Testis (tissue), 3 donors: ENCODE measurements around the gene GATB. TPM values are rescaled to one million over a fixed set of nuclear protein-coding genes. Genes with fewer than 3 reads are reported as not detected.

Source experiments
- DNase-seq: peaks from one replicate; pipeline ENCODE4 v3.0.0-alpha.2; 2019
- H3K27ac ChIP-seq, 2 donors: fragments of 200-600 bp; sonication (generic); one replicate each; pipeline ENCODE4 v1.5.1; 2019
- H3K27me3 ChIP-seq: fragments of 200-600 bp; sonication (generic); one replicate; pipeline ENCODE4 v1.5.1; 2019
- H3K36me3 ChIP-seq: fragments of 200-600 bp; sonication (generic); one replicate; pipeline ENCODE4 v1.5.1; 2017; ENCODE audit warnings: low read depth; ENCODE audit errors: missing control alignments
- H3K4me1 ChIP-seq: fragments of 200-600 bp; sonication (generic); one replicate; pipeline ENCODE4 v1.5.1; 2019
- H3K4me3 ChIP-seq, 2 donors: fragments of 200-600 bp; sonication (generic); one replicate each; pipeline ENCODE4 v1.5.1; 2017 to 2019
- H3K9me3 ChIP-seq: fragments of 200-600 bp; sonication (generic); one replicate; pipeline ENCODE4 v1.5.1; 2017
- POLR2A ChIP-seq: fragments of 450-650 bp; IDR thresholded peaks from one replicate; pipeline ENCODE4 v1.6.1; 2017; ENCODE audit warnings: antibody characterized with exemption, mild to moderate bottlenecking, moderate library complexity
- WGBS, 2 donors: methylation state at CpG; one replicate each; pipeline ENCODE4 v1.1.5; 2018; 5-methylcytosine and 5-hydroxymethylcytosine counted together
- intact Hi-C: fragments of 100-400 bp; cut with DNase I; formaldehyde crosslinking; loops from one replicate; pipeline ENCODE4 v1.15.1; 2023; ENCODE audit warnings: low total_unique reads
- polyA plus RNA-seq: library from polyadenylated mRNA; stranded (reverse); fragments of 350-450 nt; fragmentation: Illumina TruSeq; extraction: RNeasy Lipid Tissue Mini Kit (QIAGEN cat#74804); gene quantifications from one replicate; pipeline ENCODE4 v1.2.3, GENCODE V29; 2014; ENCODE audit warnings: low read depth, low replicate concordance; ENCODE audit not compliant: insufficient read depth
- total RNA-seq, 2 donors: library from RNA; depleted of rRNA; stranded (reverse); fragments of >200 nt; gene quantifications; one replicate each; pipeline ENCODE4 v1.2.3, GENCODE V29; 2016
- TF ChIP-seq, protein P1 (sequence below), 3 experiments: fragments of 450-650 bp in 2 of 3; fragments of 200-600 bp in 1 of 3; sonication (generic) in 1 of 3; IDR thresholded peaks; one replicate each; pipeline ENCODE4 v1.5.1; 2016 to 2019; ENCODE audit warnings: antibody characterized with exemption in 3 of 3, mild to moderate bottlenecking in 2 of 3, moderate library complexity in 1 of 3

Gene GATB
- total and polyA plus RNA-seq, 3 donors from 2014 or later, result 21.9 to 49.4 (median 44.7) TPM

GRCh38 chr4:151771664-151772063, 10.9 kb upstream of the GATB start:
- intact Hi-C loops, result no loop called here
- no peak for TF ChIP-seq POLR2A
- TF ChIP-seq, protein P1, sequence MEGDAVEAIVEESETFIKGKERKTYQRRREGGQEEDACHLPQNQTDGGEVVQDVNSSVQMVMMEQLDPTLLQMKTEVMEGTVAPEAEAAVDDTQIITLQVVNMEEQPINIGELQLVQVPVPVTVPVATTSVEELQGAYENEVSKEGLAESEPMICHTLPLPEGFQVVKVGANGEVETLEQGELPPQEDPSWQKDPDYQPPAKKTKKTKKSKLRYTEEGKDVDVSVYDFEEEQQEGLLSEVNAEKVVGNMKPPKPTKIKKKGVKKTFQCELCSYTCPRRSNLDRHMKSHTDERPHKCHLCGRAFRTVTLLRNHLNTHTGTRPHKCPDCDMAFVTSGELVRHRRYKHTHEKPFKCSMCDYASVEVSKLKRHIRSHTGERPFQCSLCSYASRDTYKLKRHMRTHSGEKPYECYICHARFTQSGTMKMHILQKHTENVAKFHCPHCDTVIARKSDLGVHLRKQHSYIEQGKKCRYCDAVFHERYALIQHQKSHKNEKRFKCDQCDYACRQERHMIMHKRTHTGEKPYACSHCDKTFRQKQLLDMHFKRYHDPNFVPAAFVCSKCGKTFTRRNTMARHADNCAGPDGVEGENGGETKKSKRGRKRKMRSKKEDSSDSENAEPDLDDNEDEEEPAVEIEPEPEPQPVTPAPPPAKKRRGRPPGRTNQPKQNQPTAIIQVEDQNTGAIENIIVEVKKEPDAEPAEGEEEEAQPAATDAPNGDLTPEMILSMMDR (IDR thresholded peaks at IDR 0.05), result no peak

GRCh38 chr4:151770154-151770553, 9.3 kb upstream of the GATB start:
- Histone ChIP-seq H3K27me3 (no peaks in the 10 kb centered on the region), H3K36me3 (no peaks in the 10 kb centered on the region), H3K27ac (no peak overlapping the region), H3K9me3 (peaks cover 3% of the 10 kb centered on the region), H3K4me3 (no peak overlapping the region), H3K4me1 (peaks cover 3% of the 10 kb centered on the region)
- no peak for DNase-seq
- 82 to 87% methylated on average over 1 of the region's 1 CpG for WGBS, 2 donors
- intact Hi-C loops, result no loop called here
- TF ChIP-seq POLR2A, result no peak
- TF ChIP-seq, protein P1 (IDR thresholded peaks at IDR 0.05), result no peak

More at GRCh38 chr4:151771664-151772063, 10.9 kb upstream of the GATB start:
- Histone ChIP-seq H3K4me1 (peaks cover 3% of the 10 kb centered on the region), H3K9me3 (peaks cover 3% of the 10 kb centered on the region), H3K4me3 (no peak overlapping the region), H3K36me3 (no peaks in the 10 kb centered on the region), H3K27ac (no peak overlapping the region), H3K27me3 (no peaks in the 10 kb centered on the region)
- DNase-seq, result no peak
- WGBS, 2 donors, result 60 to 65% methylated on average over 5 of the region's 5 CpGs

GRCh38 chr4:151768835-151769234, 8.0 kb upstream of the GATB start:
- no peaks in the 10 kb centered on the region for H3K27me3 ChIP-seq
- intact Hi-C loops, result no loop called here
- H3K4me3 ChIP-seq, result no peak overlapping the region
- no peaks in the 10 kb centered on the region for H3K9me3 ChIP-seq
- H3K4me1 ChIP-seq, result peaks cover 3% of the 10 kb centered on the region
- DNase-seq, result peak; percentile 88
- peak overlapping the region in 1 of 2 donors; percentile 2 for H3K27ac ChIP-seq
- TF ChIP-seq POLR2A, result no peak
- TF ChIP-seq, protein P1 (IDR thresholded peaks at IDR 0.05), result no peak
- WGBS, 2 donors, result 46 to 63% methylated on average over 2 of the region's 2 CpGs
- no peaks in the 10 kb centered on the region for H3K36me3 ChIP-seq

DNA sequence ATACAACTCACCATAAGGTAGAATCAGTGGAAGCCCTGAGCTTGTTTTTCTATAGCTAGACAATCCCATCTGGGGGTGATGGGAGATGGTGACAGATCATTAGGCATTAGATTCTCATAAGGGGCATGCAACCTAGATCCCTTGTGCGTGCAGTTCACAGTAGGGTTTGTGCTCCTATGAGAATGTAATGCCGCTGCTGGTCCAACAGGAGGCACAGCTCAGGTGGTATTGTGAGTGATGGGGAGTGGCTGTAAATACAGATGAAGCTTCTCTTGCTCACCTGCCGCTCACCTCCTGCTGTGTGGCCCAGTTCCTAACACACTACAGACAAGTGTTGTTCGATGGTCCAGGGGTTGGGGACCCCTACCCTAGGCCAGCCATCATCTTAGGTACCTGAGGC, 5.9 kb upstream of the GATB start:
- H3K4me1 ChIP-seq, result peaks cover 3% of the 10 kb centered on the region

GRCh38 chr4:151760002-151760401, 805 bp downstream of the GATB start:
- no peak for DNase-seq
- Histone ChIP-seq H3K36me3 (no peaks in the 10 kb centered on the region), H3K4me1 (peaks cover 9% of the 10 kb centered on the region), H3K9me3 (no peaks in the 10 kb centered on the region), H3K4me3 (peak overlapping the region in 1 of 2 donors; percentile 79), H3K27ac (no peak overlapping the region), H3K27me3 (no peaks in the 10 kb centered on the region)
- TF ChIP-seq POLR2A, result no peak
- TF ChIP-seq, protein P1 (IDR thresholded peaks at IDR 0.05), result no peak
- 11 to 16% methylated on average over 3 of the region's 3 CpGs for WGBS, 2 donors
- intact Hi-C loops, result no loop called here

More for the DNA sequence above, 5.9 kb upstream of the GATB start:
- Histone ChIP-seq H3K27me3 (no peaks in the 10 kb centered on the region), H3K36me3 (no peaks in the 10 kb centered on the region), H3K4me3 (no peak overlapping the region), H3K9me3 (no peaks in the 10 kb centered on the region), H3K27ac (no peak overlapping the region)
- WGBS, 2 donors, result 94% methylated on average over 4 of the region's 4 CpGs
- no peak for DNase-seq
- TF ChIP-seq POLR2A, result no peak
- TF ChIP-seq, protein P1 (IDR thresholded peaks at IDR 0.05), result no peak
- intact Hi-C loops, result no loop called here
